Hematopoietic multipotent progenitor cell (in vitro differentiated cells): ENCODE measurements around the gene SERPINA6. TPM values are rescaled to one million over a fixed set of nuclear protein-coding genes. Genes with fewer than 3 reads are reported as not detected.
"Not testable (repeated sequence)": the region's sequence is repeated elsewhere in the genome, so short reads cannot be mapped to it uniquely, and the experiment has no call there.

ENCODE experiments used
- DNase-seq, 3 donors: peaks; one replicate each; pipeline ENCODE4 v3.0.0-alpha.2; 2011 to 2015; ENCODE audit warnings: low read depth in 2 of 3, low spot score in 2 of 3
- total RNA-seq: library from RNA; depleted of rRNA; stranded (reverse); fragments of >200 nt; gene quantifications from one replicate; pipeline ENCODE4 v1.2.3, GENCODE V29; 2012

The SERPINA6 gene, protein sequence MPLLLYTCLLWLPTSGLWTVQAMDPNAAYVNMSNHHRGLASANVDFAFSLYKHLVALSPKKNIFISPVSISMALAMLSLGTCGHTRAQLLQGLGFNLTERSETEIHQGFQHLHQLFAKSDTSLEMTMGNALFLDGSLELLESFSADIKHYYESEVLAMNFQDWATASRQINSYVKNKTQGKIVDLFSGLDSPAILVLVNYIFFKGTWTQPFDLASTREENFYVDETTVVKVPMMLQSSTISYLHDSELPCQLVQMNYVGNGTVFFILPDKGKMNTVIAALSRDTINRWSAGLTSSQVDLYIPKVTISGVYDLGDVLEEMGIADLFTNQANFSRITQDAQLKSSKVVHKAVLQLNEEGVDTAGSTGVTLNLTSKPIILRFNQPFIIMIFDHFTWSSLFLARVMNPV
- under 0.01 TPM for total RNA-seq

DNA sequence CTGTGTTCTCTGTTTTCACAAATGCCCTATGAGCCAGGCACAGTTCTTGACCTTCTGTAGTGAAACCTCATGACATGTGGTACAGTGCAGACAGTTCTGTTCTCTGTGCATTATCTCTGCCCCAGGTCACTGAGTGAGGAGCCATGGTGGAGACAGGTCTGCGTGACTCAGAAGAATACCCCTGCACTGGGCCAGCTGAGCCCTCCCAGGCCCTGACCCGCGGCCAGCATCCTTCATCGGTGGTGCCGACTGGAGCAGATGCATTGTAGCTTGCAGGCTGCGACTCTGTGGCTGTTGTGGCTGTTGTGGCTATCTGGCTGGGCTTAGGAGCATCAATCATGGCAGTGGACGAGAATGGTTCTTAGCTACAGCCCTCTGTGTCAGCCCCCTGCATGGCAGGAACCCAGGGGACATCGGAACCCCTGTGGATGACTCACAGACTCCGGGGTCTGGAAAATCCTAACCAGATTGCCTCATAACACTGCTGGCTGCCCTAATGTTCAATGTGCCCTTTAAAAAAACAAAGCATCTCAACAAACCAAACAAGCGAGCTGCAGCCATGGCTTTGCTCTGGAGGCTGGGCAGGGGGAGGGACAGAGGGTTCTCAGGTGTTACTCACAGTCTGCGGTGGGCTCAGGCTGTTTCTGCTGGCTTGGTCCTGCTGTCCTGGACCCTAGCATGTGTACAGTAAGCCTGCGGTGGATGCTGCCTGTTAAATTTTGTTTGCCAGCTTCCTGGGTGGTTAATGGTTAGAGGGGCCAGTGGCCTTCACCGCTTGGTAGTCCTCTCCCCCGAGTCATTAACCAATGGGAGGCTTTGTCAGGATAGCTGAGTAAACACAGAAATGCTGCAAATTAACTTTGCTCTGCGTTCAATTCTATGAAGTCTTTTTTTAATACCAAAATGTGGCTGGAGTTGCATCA is at the start of gene SERPINA6:
TSS of gene SERPINA6 (minus strand) at position 689 of the 923 bp plus-strand sequence. CDS start 8,688 bp downstream, outside the sequence.
- no peak for DNase-seq

DNA sequence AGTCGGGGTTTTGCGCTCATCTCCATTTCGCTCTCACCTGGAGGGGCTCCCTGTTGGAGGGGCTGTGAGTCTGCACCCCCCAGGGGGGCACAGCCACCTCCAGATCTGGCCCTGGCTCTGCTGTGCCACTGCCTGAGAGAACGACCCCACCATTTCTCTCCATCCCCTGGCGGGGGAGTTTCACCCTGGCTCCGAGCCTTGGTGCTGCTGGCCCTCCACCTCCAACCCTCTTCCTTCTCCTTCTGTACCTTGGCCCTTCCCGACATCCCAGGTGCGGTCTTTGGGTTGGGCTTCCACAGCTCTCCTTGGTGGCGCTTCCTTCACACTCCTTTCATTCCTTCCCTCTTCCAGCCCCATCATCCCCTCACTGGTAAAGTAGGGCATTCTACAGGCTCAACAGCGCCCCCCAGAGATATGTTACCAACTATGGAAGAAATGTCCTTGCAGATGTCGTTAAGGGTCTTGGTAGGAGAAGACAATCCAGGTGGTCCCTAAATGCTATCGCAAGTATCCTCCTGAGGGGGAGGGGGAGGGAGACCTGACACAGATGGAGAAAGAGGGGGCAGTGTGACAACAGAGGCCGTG is 49.0 kb upstream of the SERPINA6 start:
- DNase-seq = no peak

DNA sequence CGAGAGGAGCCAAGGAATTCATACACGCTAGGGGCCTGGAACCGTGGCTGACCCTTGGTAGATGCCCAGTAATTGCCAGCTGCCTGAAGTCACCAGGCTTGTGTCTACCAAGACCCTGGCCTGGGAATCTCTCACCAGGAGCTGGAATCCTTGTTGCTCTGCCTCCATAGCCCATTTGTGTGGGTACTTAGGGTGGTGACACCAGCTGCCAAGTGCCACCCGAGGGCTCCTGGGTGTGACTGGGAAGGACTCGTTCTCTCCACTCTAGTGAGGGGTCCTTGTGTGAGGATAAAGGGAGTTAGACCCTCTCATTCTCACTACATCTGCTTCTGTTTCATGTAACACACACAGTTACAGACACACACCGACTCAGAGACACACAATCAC is 47.4 kb upstream of the SERPINA6 start:
- no peak for DNase-seq

DNA sequence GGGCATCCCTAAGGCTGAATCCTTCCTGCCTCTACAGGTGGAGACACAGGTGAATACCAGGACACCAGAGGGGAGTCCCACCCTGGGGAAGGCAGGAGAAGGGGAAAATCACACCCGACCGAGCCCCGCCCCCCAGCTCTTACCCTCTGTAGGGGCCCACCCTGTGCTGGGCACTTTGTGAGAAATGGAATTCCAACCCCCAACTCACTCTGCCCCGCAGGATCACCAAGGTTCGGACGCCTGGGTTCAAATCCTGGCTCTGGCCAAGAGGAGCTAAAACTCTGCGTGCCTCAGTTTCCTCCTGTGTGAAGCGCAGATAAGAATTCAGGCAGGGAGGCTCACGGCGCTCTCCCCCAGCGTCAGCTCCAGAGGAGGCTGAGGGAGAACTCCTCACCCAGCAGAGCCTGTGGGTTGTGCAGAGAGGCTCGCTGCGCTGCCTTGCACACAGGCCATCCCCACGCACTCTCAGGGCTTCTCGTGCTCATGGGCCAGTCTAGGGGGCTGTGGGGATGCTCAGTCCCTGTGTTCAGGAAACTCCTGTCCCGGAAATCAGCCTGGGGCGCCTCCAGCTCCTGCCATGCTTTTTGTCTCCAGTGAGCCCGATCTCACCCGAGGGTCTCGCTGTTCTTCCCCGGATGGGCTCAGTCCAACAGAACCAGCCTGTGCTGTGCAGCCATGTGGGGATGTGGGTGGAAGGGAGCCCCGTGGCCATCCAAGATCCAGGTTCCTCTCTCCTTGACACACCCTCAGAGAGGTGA is 46.8 kb upstream of the SERPINA6 start:
- not testable (repeated sequence) for DNase-seq

DNA sequence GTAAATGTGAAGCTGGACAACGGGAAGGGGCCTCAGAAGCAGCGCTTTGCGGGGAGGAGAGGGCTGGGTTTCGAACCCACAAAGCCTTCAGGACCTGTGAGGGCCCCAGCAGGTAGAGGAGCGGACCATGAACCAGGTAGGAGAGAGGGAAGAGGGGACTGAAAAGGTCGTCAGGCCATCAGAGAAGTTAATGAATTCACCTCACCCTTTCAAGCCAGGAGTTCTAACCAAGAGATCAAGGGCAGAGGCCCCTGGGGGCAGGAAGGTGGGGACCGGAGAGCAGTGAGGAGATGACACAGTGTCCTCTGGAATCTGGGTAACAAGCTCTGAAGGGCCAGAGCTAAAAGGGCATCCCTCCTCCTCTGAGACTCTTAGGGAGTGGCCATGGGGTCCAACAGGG is 45.8 kb upstream of the SERPINA6 start:
- DNase-seq = no peak

DNA sequence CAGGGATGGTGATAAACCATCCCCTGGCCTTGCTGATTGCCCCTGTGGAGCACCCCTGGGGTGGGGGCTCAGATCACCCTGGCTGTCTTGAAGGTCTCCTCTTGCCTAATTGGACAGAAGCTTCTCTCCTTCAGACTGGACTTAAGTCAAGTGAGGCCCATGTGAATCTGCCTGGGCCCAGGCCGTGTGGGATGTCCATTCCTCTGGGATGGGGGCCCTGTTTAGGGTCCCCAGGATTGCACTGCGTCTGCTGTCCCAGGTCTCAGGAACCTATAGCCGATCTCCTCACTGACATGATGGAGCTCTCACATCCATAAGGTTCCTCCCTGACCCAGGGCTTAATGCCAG is 45.1 kb upstream of the SERPINA6 start:
- DNase-seq = no peak

DNA sequence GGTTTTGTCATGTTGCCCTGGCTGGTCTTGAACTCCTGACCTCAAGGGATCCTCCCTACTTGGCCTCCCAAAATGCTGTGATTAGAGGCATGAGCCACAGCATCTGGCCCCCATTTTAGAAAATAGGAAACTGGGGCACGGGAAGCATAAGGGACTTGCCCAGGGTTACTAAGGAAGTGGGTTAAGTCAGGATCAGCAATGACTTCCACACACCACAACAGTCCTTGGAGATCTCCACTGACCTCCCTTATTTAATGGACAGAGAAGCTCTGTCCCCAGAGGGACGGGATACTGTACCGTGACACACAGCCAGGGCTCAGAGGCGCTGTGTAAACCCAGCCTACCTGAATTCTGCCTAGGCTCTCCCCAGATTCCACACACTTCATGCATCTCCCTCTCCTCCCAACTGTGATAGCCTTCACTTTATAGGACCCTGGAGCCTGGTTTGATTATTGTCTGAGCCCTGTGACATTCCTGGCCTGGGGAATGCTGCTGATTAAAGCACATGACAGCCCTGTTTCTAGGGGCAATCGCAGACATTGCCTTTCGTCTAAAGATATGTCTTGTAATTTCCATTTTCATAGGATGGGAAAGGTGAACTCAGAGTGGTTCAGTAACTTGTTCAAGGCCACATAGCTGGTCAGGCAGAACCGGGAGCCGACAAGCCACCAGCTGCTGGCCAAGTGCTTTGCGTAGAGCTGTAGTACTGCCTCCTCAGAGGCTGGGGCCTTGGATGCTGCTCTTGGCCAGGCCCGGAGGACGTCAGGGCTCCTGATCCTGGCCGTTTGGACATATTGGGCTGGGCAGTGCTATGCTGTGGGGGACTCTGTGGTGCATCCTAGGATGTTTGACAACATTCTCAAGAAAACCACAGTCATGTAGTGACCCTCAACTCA is 44.5 kb upstream of the SERPINA6 start:
- no peak for DNase-seq

DNA sequence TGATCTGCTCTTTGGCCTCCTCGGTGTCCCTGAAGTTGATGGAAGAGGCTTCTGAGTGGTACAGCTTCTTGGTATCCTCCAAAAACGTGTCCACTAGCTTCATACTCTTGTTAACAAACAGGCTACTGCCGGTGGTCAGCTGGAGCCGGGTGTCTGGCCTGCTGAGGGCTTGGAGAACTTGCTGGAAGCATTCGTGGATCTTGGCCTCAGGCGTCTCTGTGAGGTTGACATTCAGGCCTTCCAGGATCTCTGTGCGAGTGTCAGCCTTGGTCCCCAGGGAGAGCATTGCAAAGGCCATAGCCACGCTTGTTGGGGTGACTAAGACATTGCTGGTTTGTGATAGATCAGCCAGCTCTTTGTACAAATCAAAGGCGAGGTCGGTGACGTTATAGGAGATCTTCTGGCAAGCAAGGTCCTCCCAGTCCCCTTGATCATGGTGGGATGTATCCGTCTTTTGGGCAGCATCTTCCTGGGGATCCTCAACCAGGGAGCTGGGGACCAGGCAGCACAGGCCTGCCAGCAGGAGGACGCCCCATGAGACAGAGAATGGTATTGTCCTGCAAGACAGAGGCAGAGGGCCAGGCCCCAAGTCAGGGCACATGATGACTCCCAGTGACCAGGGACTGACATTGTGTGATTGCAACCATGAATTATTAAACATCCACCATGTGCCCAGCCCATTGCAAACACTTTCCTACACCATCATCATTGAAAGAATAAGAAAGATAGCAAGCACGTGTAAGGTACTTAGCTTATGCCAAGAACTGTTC is 43.2 kb upstream of the SERPINA6 start, which contains the start of gene SERPINA2:
TSS of gene SERPINA2 (minus strand) at position 553 of the 770 bp plus-strand sequence.
- DNase-seq = no peak

DNA sequence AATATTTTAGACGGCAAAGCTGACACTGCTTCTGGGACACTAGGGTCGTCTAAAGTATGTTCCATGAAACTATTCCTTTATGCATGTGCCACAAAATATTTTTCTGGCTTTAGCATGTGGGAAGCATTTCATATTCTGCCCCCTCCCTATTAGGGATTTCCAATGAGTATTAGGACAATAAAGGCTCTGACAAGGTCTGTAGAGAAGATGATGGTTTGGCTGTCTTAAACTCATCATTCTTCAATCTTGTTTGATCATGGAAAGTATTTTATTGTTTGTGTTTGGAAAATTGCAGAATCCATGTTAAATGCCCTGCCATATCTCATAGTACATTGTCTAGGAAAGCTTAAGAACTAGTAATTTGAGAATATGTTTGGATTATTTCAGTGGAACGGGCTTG is 42.5 kb upstream of the SERPINA6 start:
- DNase-seq = no peak

DNA sequence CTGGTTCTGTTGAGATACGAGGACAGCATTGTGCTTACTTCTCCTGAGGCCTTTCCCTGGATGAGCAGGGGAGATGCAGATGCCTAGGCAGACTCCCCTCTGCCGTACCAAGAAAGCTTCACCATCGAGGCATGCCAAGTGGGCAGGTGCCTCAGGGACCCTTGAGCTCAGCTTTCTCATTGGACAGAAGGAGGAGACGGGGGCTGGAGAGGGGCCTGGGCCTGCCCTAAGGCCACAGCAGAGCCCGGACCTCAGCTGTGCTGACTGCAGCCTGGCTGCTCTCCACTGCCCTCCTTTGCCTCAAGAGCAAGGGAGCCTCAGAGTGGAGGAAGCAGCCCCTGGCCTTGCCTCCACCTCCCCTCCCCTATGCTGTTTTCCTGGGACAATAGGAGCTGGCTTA is 41.8 kb upstream of the SERPINA6 start:
- no peak for DNase-seq

DNA sequence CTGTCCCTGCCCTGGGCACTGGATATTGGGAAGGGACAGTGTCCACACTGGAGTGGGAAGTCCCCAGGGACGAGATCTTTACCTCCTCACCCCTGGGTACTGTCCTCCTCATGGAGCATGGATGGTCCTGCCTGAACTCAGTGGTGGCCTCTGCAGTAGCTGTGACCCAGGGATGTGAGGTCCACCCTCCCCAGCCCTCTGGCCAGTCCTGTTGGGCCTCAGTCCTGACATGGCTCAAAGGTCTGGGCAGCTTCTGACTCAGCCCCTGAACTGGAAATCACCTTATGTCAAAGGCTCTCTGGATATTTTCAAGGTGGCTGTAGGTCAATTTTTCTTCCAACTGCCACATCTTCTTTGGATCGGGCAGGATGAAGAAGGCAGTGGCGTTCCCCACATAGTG is 40.9 kb upstream of the SERPINA6 start:
- no peak for DNase-seq

DNA sequence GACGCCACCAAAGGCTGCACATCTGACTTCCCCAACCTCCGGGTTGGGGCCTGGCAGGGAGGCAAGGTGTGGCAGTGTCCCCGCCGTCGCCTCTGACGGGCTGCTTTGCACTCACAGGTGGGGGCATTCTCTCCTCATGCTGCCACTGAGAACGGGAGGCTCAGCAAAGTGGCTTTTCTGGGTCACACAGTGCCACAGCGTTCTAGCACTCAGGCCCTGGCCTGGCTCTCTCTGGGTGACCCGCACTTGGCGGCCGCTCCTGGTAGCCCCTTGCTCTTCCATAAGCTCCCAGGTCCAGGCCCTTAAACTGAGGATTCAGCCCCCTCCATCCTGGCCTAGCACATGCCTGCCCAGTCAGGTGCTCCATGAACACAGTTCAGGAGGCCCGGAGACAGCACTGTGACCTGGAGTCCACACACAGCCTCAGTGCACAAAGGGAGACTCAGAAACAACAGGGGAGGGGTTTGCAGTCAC is 40.1 kb upstream of the SERPINA6 start:
- no peak for DNase-seq

DNA sequence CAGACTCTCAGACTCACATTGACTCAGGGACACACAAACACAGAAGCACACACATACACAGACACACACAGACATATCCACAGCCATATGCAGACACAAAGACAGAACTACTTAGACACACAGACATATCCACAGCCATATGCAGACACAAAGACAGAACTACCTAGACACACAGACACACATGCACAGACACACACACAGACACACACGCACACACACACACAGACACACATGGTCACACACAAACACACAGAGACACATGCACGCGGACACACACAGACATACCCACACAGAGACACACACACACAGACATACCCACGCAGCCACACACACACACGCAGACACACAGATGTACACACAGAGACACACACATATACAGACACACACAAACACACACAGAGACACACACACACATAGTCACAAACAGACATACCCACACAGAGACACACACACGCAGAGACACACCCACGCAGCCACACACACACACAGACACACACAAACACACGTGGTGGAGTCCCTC is 39.5 kb upstream of the SERPINA6 start:
- DNase-seq = no peak

DNA sequence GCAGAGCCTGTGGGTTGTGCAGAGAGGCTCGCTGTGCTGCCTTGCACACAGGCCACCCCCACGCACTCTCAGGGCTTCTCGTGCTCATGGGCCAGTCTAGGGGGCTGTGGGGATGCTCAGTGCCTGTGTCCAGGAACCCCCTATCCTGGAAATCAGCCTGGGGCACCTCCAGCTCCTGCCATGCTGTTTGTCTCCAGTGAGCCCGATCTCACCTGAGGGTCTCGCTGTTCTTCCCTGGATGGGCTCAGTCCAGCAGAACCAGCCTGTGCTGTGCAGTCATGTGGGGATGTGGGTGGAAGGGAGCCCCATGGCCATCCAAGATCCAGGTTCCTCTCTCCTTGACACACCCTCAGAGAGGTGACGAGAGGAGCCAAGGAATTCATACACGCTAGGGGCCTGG is 38.5 kb upstream of the SERPINA6 start:
- no peak for DNase-seq

DNA sequence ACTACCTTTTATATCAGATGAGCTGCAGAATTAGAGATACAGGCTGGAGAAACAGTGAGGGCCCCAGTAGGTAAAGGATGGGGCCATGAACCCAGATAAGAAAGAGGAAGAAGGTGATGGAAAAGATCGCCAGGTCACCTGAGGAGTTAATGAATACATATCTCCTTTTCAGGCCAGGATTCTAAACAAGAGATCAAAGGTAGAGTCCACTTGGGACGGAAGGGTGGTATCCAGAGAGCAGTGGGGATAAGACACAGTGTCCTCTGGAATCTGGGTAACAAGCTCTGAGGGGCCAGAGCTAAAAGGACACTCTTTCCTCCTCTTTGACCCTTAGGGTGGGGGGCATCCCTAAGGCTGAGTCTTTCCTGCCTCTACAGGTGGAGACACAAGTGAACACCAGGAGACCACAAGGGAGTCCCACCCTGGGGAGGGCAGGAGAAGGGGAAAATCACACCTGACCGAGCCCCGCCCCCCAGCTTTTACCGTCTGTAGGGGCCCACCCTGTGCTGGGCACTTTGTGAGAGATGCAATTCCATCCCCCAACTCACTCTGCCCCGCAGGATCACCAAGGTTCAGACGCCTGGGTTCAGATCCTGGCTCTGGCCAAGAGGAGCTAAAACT is 37.9 kb upstream of the SERPINA6 start:
- DNase-seq = no peak

DNA sequence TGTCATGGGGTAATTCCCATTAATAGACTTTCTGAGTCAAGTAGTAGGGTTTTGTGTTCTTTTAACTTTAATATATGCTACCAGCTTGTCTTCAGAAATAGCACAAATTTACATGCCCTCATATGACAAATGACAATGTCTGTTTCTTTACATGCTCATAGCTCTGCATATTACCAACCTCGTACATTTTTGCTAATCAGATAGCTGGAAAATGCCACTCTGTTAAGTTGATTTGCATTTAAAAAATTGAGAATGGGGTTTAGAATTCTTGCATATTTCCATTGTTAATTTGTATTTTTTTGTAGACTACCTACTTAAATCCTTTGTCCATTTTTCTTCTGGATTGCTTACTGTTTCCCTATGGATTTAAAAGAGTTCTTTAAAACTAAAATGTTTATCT is 34.0 kb upstream of the SERPINA6 start:
- DNase-seq = no peak

DNA sequence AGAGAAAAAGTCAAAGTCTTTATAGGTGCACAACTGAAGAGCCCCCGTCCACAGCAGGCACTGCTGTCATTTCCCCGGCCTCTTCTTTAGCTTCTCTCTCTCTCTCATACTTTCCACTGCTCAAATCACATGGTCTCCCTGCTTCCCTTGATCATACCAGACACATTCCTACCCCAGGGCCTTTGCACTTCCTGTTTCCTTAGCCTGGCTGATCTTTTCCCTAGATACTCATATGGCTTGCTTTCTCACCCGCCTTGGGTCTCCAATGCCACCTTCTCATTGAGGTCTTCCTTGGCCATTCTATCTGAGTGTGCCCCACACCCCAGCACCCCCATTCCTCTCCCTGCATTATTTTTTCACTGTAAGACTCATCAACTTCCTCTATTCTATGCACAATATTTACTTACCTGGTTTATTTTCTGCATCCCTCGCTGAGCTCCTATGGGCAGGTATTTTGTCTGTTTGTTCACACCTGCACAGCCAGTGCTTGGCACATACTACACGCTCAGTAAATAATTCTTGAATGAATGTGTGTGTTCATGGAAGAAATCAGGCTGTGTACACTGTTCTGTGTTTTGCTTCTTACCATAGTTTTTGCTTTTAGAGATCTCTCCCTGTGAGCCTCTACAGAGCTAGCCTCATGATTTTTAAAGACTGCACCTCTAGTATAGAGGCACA is 33.4 kb upstream of the SERPINA6 start:
- DNase-seq = no peak
